Lower lobe of right lung (tissue), 2 donors: ENCODE results near the gene PSME1. TPM values are rescaled to one million over a fixed set of nuclear protein-coding genes. Genes with fewer than 3 reads are reported as not detected.

Source experiments
- ATAC-seq, 2 donors: fragments of 200-7000 bp; cut with Tn5 transposase; one replicate each; pipeline ENCODE4 v1.9.1; 2020 to 2022; ENCODE audit warnings: mild to moderate bottlenecking in 2 of 2, moderate library complexity in 2 of 2
- DNase-seq: peaks from one replicate; pipeline ENCODE4 v3.0.0-alpha.2; 2020
- H3K27ac ChIP-seq: fragments of 200-600 bp; one replicate; pipeline ENCODE4 v1.8.0; 2022
- H3K27me3 ChIP-seq: fragments of 200-600 bp; one replicate; pipeline ENCODE4 v1.8.0; 2022; ENCODE audit warnings: low read depth
- H3K36me3 ChIP-seq: fragments of 200-600 bp; one replicate; pipeline ENCODE4 v1.8.0; 2022; ENCODE audit warnings: mild to moderate bottlenecking
- H3K4me1 ChIP-seq: fragments of 200-600 bp; one replicate; pipeline ENCODE4 v1.8.0; 2022
- H3K4me3 ChIP-seq: fragments of 200-600 bp; one replicate; pipeline ENCODE4 v1.8.0; 2022; ENCODE audit warnings: mild to moderate bottlenecking
- H3K9me3 ChIP-seq: fragments of 200-600 bp; one replicate; pipeline ENCODE4 v1.8.0; 2022
- intact Hi-C: fragments of 100-400 bp; cut with DNase I; formaldehyde crosslinking; loops from one replicate; pipeline ENCODE4 v1.11.0; 2022
- total RNA-seq: library from RNA; stranded (reverse); fragmentation: NEBNext Ultra II Directional; extraction: Animal tissue kit (Norgen Biotek cat#: 25700); gene quantifications from one replicate; pipeline ENCODE4 v1.2.1, GENCODE V29; 2021
- TF ChIP-seq, protein P1 (sequence below): fragments of 200-600 bp; IDR thresholded peaks from one replicate; pipeline ENCODE4 v1.8.0; 2022; ENCODE audit warnings: antibody characterized with exemption, mild to moderate bottlenecking
- donor health status: DM: no; HTN: yes; CAD: no; lungs with severe emphysema.

The PSME1 gene
- total RNA-seq, 1 donor from 2014 or later: 198 TPM

DNA sequence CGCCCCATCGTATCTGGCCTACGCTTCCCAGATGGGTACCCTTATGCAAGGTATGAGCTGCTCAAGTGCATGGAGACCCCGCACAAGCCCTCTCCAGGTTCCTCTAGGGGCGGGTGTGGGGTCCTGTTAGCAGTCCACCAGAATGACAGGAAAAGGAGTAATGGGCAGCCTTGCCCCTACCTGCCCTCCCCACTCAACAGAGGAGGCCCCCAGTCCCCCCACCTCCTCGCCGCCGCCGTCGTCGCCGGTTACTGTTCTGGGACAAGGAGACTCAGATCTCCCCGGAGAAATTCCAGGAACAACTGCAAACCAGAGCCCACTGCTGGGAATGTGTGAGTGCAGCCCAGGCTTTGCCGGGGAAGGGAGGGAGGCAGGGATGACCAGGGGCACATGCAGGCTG, 41.9 kb downstream of the PSME1 start:
- Histone ChIP-seq H3K27ac (no peak overlapping the region), H3K36me3 (peaks cover 92% of the 10 kb centered on the region), H3K4me1 (no peaks in the 10 kb centered on the region), H3K4me3 (no peak overlapping the region), H3K27me3 (no peaks in the 10 kb centered on the region), H3K9me3 (no peaks in the 10 kb centered on the region)
- TF ChIP-seq, protein P1, sequence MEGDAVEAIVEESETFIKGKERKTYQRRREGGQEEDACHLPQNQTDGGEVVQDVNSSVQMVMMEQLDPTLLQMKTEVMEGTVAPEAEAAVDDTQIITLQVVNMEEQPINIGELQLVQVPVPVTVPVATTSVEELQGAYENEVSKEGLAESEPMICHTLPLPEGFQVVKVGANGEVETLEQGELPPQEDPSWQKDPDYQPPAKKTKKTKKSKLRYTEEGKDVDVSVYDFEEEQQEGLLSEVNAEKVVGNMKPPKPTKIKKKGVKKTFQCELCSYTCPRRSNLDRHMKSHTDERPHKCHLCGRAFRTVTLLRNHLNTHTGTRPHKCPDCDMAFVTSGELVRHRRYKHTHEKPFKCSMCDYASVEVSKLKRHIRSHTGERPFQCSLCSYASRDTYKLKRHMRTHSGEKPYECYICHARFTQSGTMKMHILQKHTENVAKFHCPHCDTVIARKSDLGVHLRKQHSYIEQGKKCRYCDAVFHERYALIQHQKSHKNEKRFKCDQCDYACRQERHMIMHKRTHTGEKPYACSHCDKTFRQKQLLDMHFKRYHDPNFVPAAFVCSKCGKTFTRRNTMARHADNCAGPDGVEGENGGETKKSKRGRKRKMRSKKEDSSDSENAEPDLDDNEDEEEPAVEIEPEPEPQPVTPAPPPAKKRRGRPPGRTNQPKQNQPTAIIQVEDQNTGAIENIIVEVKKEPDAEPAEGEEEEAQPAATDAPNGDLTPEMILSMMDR: no peak
- ATAC-seq: no peak
- intact Hi-C loops: no loop called here
- no peak for DNase-seq

DNA sequence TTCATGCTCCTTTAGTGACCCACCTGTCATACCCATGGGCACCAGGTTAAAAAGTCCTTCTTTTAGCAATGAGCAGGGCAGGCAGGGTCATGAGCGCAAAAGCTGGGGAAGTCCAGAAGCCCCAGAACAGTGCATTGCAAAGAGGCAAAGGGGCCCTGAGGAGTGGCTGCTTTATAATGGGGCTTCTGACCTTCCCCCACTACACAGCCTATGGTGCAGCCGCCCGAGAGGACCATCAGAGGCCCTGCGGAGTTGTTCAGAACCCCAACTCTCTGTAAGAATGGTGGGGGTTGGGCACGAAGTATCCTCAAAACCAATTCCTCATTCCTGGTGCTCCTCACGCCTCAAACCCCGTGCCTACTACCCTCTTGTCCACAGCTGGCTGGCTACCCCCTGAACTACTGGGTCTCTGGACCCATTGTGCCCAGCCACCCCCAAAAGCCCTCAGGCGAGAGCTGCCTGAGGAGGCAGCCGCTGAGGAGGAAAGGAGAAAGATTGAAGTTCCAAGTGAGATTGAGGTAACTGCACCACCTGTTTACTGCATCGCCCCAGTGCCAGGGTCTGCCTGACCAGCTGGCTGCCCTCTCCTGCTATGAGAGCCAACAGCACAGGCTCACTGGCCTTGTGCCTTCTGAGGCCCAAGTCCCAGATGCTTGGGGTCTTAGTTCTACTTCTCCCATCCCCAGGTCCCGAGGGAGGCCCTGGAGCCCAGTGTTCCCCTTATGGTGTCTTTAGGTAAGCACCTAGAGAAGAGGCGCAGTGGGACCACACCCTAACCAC, 42.6 kb downstream of the PSME1 start:
- H3K27me3 ChIP-seq: no peaks in the 10 kb centered on the region
- H3K4me3 ChIP-seq: no peak overlapping the region
- H3K36me3 ChIP-seq: peaks cover 93% of the 10 kb centered on the region
- TF ChIP-seq, protein P1: no peak
- no peaks in the 10 kb centered on the region for H3K9me3 ChIP-seq
- ATAC-seq (no peak), DNase-seq (no peak)
- intact Hi-C loops: no loop called here
- H3K27ac ChIP-seq: no peak overlapping the region
- no peaks in the 10 kb centered on the region for H3K4me1 ChIP-seq

DNA sequence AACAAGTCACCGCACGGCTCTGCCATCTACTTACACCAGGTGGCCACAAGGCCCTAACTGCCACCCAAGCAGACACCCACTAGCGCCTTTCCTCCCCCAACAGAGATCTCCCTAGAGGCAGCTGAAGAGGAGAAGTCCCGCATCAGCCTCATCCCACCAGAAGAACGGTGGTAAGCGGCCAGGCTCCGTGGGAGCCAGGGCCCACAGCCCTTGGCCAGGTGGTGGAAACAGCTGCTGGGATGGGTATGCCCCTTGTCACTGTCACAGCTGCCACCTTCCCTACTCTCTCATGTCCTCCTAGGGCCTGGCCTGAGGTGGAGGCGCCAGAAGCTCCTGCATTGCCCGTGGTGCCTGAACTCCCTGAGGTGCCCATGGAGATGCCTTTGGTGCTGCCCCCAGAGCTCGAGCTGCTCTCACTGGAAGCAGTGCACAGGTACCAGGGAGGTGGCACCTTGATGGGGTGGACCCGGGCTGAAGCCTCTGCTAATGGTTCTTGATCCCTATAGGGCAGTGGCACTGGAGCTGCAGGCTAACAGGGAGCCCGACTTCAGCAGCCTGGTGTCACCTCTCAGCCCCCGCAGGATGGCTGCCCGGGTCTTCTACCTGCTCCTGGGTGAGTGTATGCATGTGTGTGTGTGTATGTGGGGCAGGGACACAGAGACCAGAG, 43.4 kb downstream of the PSME1 start:
- intact Hi-C loops: no loop called here
- TF ChIP-seq, protein P1: no peak
- Histone ChIP-seq H3K9me3 (no peaks in the 10 kb centered on the region), H3K27ac (no peak overlapping the region), H3K4me3 (no peak overlapping the region), H3K27me3 (no peaks in the 10 kb centered on the region), H3K36me3 (peaks cover 99% of the 10 kb centered on the region), H3K4me1 (no peaks in the 10 kb centered on the region)
- ATAC-seq: no peak
- no peak for DNase-seq

DNA sequence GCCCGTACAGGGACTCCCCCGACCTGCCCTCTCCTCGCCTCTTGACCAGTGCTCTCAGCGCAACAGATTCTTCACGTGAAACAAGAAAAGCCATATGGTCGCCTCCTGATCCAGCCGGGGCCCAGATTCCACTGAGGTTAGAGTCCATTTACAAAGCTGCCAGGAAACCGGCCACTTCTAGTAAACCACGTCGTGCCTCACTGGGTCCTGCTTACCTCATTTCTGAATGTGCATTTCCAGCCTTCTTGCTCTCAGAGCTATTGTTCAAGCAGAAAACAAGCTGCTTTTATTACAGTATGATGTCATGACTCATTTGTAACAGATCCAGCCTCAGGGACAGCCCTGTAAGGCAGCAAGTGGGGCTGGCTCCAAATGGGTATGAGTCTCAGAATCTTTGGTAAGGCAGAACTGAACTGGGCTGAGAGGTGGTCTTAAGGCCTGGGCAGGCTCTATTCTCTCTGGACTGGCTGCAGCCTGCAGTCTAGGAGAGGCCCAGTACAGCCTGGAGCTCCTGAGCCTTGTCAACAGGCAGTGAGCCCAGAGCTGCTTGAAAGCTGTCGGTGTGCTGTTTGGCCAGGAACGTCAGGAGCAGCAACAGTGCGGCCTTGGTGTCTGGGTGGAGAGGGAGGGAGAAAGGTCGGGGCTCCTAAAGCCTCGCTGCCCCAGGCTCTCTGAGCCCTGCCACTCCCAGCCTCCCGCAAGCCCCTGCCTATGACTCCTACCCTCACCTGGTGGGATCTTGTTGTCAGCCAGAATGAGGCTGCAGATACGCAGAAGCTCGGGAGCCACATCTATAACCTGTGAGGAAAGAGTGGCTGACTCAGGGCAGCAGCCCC, 44.2 kb downstream of the PSME1 start:
- Histone ChIP-seq H3K27ac (no peak overlapping the region), H3K36me3 (peaks cover 99% of the 10 kb centered on the region), H3K27me3 (no peaks in the 10 kb centered on the region), H3K9me3 (no peaks in the 10 kb centered on the region), H3K4me1 (no peaks in the 10 kb centered on the region), H3K4me3 (no peak overlapping the region)
- DNase-seq (no peak), ATAC-seq (no peak)
- TF ChIP-seq, protein P1: no peak
- intact Hi-C loops: no loop called here

DNA sequence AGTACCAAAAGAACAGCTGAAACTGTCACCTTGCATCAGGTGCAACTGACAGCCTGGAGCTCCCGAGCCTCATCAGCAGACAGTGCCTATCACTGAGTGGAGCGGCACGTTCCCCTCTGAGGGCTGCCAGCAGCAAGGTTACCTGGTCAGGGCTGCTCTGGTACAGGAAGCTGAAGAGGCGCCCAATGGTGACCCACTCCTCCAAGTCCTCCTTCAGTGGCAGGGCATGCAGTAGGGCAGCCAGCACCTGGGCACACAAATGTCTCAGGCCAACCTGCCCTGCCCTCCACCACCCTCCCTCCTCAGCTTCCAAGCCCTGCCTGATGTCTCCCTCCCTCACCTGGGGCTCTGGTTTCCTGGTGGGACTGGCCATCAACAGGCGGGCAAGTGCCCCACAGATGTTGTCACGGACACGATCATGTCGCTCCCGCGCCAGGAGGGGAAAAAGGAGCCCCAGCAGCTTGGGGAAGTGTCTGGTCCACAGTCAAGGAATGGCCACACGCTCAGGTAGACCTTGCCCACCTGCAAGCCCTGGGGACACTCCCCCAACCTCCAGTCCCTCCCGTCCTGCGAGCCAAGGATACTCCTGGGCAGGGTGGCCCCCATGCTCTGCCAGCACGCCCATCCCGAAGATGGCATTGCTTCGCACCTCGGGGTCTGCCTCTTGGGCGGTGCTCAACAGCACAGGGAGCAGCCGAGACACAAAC, 45.5 kb downstream of the PSME1 start:
- H3K9me3 ChIP-seq: no peaks in the 10 kb centered on the region
- no peak overlapping the region for H3K4me3 ChIP-seq
- no peak for ATAC-seq
- H3K36me3 ChIP-seq: peaks cover 97% of the 10 kb centered on the region
- DNase-seq: no peak
- no peaks in the 10 kb centered on the region for H3K27me3 ChIP-seq
- TF ChIP-seq, protein P1: no peak
- H3K4me1 ChIP-seq: no peaks in the 10 kb centered on the region
- no peak overlapping the region for H3K27ac ChIP-seq
- intact Hi-C loops: no loop called here
